Measurements from ENCODE around the gene CSTPP1.
"Not testable (repeated sequence)": the region's sequence is repeated elsewhere in the genome, so short reads cannot be mapped to it uniquely, and the experiment has no call there.

Gene CSTPP1

GRCh38 chr11:47096871-47097270 is 160.3 kb downstream of the CSTPP1 start:
- DNase-seq (ENCODE audit: low read depth in 2 of 2, low spot score in 1 of 2): not testable (repeated sequence)

GRCh38 chr11:47098223-47098622 is 161.7 kb downstream of the CSTPP1 start:
- DNase-seq (ENCODE audit: low read depth in 2 of 2, low spot score in 1 of 2): not testable (repeated sequence)

- no peak for DNase-seq (ENCODE audit: low read depth in 2 of 2, low spot score in 1 of 2)
Observed at GRCh38 chr11:47099214-47099917, 162.8 kb downstream of the CSTPP1 start.

- no peak for DNase-seq (ENCODE audit: low read depth in 2 of 2, low spot score in 1 of 2)
Observed at GRCh38 chr11:47099918-47100315, 163.4 kb downstream of the CSTPP1 start.

GRCh38 chr11:47101406-47101805 is 164.8 kb downstream of the CSTPP1 start:
- DNase-seq (ENCODE audit: low read depth in 2 of 2, low spot score in 1 of 2): no peak

GRCh38 chr11:47104261-47104950 is 167.8 kb downstream of the CSTPP1 start:
- no peak for DNase-seq (ENCODE audit: low read depth in 2 of 2, low spot score in 1 of 2)

- no peak for DNase-seq (ENCODE audit: low read depth in 2 of 2, low spot score in 1 of 2)
Observed at GRCh38 chr11:47105541-47105940, 169.0 kb downstream of the CSTPP1 start.

- no peak for DNase-seq (ENCODE audit: low read depth in 2 of 2, low spot score in 1 of 2)
Observed at GRCh38 chr11:47105974-47106373, 169.4 kb downstream of the CSTPP1 start.

GRCh38 chr11:47106798-47107411 is 170.3 kb downstream of the CSTPP1 start:
- no peak for DNase-seq (ENCODE audit: low read depth in 2 of 2, low spot score in 1 of 2)

- DNase-seq (ENCODE audit: low read depth in 2 of 2, low spot score in 1 of 2): no peak
Observed at GRCh38 chr11:47107744-47108143, 171.2 kb downstream of the CSTPP1 start.

- DNase-seq (ENCODE audit: low read depth in 2 of 2, low spot score in 1 of 2): no peak
Observed at GRCh38 chr11:47108214-47108613, 171.7 kb downstream of the CSTPP1 start.

- no peak for DNase-seq (ENCODE audit: low read depth in 2 of 2, low spot score in 1 of 2)
Observed at GRCh38 chr11:47109051-47109726, 172.6 kb downstream of the CSTPP1 start.

GRCh38 chr11:47109727-47110246 is 173.2 kb downstream of the CSTPP1 start:
- no peak for DNase-seq (ENCODE audit: low read depth in 2 of 2, low spot score in 1 of 2)

- no peak for DNase-seq (ENCODE audit: low read depth in 2 of 2, low spot score in 1 of 2)
Observed at GRCh38 chr11:47111318-47111804, 174.8 kb downstream of the CSTPP1 start.

GRCh38 chr11:47112941-47113340 is 176.4 kb downstream of the CSTPP1 start:
- not testable (repeated sequence) for DNase-seq (ENCODE audit: low read depth in 2 of 2, low spot score in 1 of 2)

GRCh38 chr11:47118958-47119688 is 182.6 kb downstream of the CSTPP1 start:
- DNase-seq (ENCODE audit: low read depth in 2 of 2, low spot score in 1 of 2): not testable (repeated sequence)

GRCh38 chr11:47121056-47121455 is 184.5 kb downstream of the CSTPP1 start:
- no peak for DNase-seq (ENCODE audit: low read depth in 2 of 2, low spot score in 1 of 2)

- no peak for DNase-seq (ENCODE audit: low read depth in 2 of 2, low spot score in 1 of 2)
Observed at GRCh38 chr11:47121731-47122130, 185.2 kb downstream of the CSTPP1 start.

GRCh38 chr11:47123094-47123493 is 186.5 kb downstream of the CSTPP1 start:
- DNase-seq (ENCODE audit: low read depth in 2 of 2, low spot score in 1 of 2): no peak

- no peak for DNase-seq (ENCODE audit: low read depth in 2 of 2, low spot score in 1 of 2)
Observed at GRCh38 chr11:47124675-47125074, 188.1 kb downstream of the CSTPP1 start.

- no peak for DNase-seq (ENCODE audit: low read depth in 2 of 2, low spot score in 1 of 2)
Observed at GRCh38 chr11:47125083-47125482, 188.5 kb downstream of the CSTPP1 start.
